H1 (cell line): ENCODE data around the gene NR2F6. TPM values are rescaled to one million over a fixed set of nuclear protein-coding genes. Genes with fewer than 3 reads are reported as not detected.

ENCODE experiments used
- CTCF ChIA-PET: fragments of 300-600 bp; sonication (Branson Sonifier 250); formaldehyde crosslinking; loops from one replicate; lab custom pipeline; 2021; ENCODE audit not compliant: partially characterized antibody; lab: Charles Lee
- POLR2A ChIA-PET: fragments of 300-600 bp; sonication (Branson Sonifier 250); formaldehyde crosslinking; loops from one replicate; lab custom pipeline; 2021; ENCODE audit warnings: inconsistent platforms; ENCODE audit not compliant: partially characterized antibody; lab: Charles Lee
- DNase-seq, 2 experiments: peaks; one replicate each; pipeline versions ENCODE4 v3.0.0 to v3.0.0-alpha.2; 2010 to 2022; ENCODE audit warnings: low spot score in 2 of 2, low read depth in 1 of 2, mixed read lengths in 1 of 2
- FAIRE-seq: peaks from 2 replicates; lab custom pipeline; 2011; peaks lifted over from hg19 to GRCh38; lab: Jason Lieb, UNC
- H2AFZ ChIP-seq: 2 replicates; pipeline ENCODE4 v1.8.1; 2012; ENCODE audit warnings: low read length, inconsistent platforms
- H2AK5ac ChIP-seq: 2 replicates; pipeline ENCODE4 v1.6.1; 2013; ENCODE audit warnings: low read depth, low read length
- H2BK120ac ChIP-seq: replicated peaks from 2 replicates; pipeline ENCODE3; 2013; ENCODE audit warnings: low read depth, low read length, inconsistent platforms
- H2BK12ac ChIP-seq: 2 replicates; pipeline ENCODE4 v1.6.1; 2013; ENCODE audit warnings: low read depth, low read length
- H2BK15ac ChIP-seq: 2 replicates; pipeline ENCODE4 v1.6.1; 2013; ENCODE audit warnings: low read length
- H2BK20ac ChIP-seq: 2 replicates; pipeline ENCODE4 v1.6.1; 2013; ENCODE audit warnings: low read length
- H2BK5ac ChIP-seq: 2 replicates; pipeline ENCODE4 v1.6.1; 2013; ENCODE audit warnings: low read depth, low read length
- H3K14ac ChIP-seq: 2 replicates; pipeline ENCODE4 v1.6.1; 2013; ENCODE audit warnings: inconsistent platforms; ENCODE audit not compliant: insufficient read length
- H3K18ac ChIP-seq: 2 replicates; pipeline ENCODE4 v1.6.1; 2013; ENCODE audit warnings: low read length; ENCODE audit errors: extremely low read depth
- H3K23ac ChIP-seq: 2 replicates; pipeline ENCODE4 v1.6.1; 2013; ENCODE audit warnings: inconsistent platforms; ENCODE audit not compliant: insufficient read length
- H3K23me2 ChIP-seq: 2 replicates; pipeline ENCODE4 v1.6.1; 2013; ENCODE audit warnings: low read depth, low read length
- H3K27ac ChIP-seq: 2 replicates; pipeline ENCODE4 v1.6.1; 2011; ENCODE audit warnings: low read depth, low read length, inconsistent platforms
- H3K27me3 ChIP-seq, 4 experiments: replicated peaks in 1 of 4; 1 replicate in 1 of 4; 2 replicates in 3 of 4; pipeline versions ENCODE4 v1.6.1 to v1.8.1; 2011 to 2013; ENCODE audit warnings: low read length in 3 of 4, mild to moderate bottlenecking in 3 of 4, inconsistent platforms in 2 of 4, mixed read lengths in 2 of 4, moderate library complexity in 1 of 4; ENCODE audit not compliant: control insufficient read depth in 3 of 4, insufficient read depth in 3 of 4; ENCODE audit errors: extremely low read depth in 1 of 4
- H3K36me3 ChIP-seq, 4 experiments: 2 replicates each; pipeline versions ENCODE4 v1.6.1 to v1.8.1; 2011 to 2013; ENCODE audit warnings: mild to moderate bottlenecking in 4 of 4, low read length in 3 of 4, moderate library complexity in 2 of 4, control low read depth in 1 of 4, inconsistent platforms in 1 of 4; ENCODE audit not compliant: insufficient read depth in 4 of 4, control insufficient read depth in 2 of 4
- H3K4ac ChIP-seq: replicated peaks from 2 replicates; pipeline ENCODE3; 2013; ENCODE audit warnings: low read length, low read depth, mixed read lengths, inconsistent platforms; ENCODE audit not compliant: insufficient read length
- H3K4me1 ChIP-seq, 4 experiments: replicated peaks in 1 of 4; 1 replicate in 1 of 4; 2 replicates in 3 of 4; pipeline versions ENCODE4 v1.6.1 to v1.8.1; 2011 to 2013; ENCODE audit warnings: low read length in 3 of 4, inconsistent platforms in 2 of 4, mixed read lengths in 1 of 4; ENCODE audit not compliant: insufficient read depth in 4 of 4, control insufficient read depth in 3 of 4
- H3K4me2 ChIP-seq, 2 experiments: 2 replicates each; pipeline versions ENCODE4 v1.6.1 to v1.8.1; 2011 to 2013; ENCODE audit warnings: low read depth in 2 of 2, low read length in 2 of 2, control low read depth in 1 of 2, inconsistent platforms in 1 of 2, mild to moderate bottlenecking in 1 of 2; ENCODE audit not compliant: insufficient read depth in 1 of 2
- H3K4me3 ChIP-seq, 4 experiments: fragments of 200-600, 300-600 bp in 1 of 4; sonication (generic), shearing (Covaris generic), sonication (Bioruptor Twin) in 1 of 4; 2 replicates each; pipeline versions ENCODE4 v1.5.1 to v1.8.1; 2011 to 2016; ENCODE audit warnings: low read length in 4 of 4, low read depth in 3 of 4, control low read depth in 2 of 4, inconsistent platforms in 2 of 4, mild to moderate bottlenecking in 2 of 4, mixed read lengths in 1 of 4, moderate library complexity in 1 of 4; ENCODE audit not compliant: insufficient read depth in 2 of 4; ENCODE audit errors: extremely low read depth in 1 of 4
- H3K56ac ChIP-seq: replicated peaks from 2 replicates; pipeline ENCODE3; 2013; ENCODE audit warnings: low read depth, mild to moderate bottlenecking, mixed read lengths, low read length, inconsistent platforms; ENCODE audit not compliant: insufficient read length
- H3K79me1 ChIP-seq: 2 replicates; pipeline ENCODE4 v1.6.1; 2013; ENCODE audit warnings: low read depth, low read length, control low read depth
- H3K79me2 ChIP-seq, 2 experiments: 2 replicates each; pipeline versions ENCODE4 v1.6.1 to v1.8.1; 2012 to 2013; ENCODE audit warnings: low read length in 2 of 2, mild to moderate bottlenecking in 2 of 2, inconsistent platforms in 1 of 2; ENCODE audit not compliant: insufficient read depth in 2 of 2, control insufficient read depth in 1 of 2
- H3K9ac ChIP-seq, 4 experiments: replicated peaks in 1 of 4; 1 replicate in 1 of 4; 2 replicates in 3 of 4; pipeline versions ENCODE4 v1.6.1 to v1.8.1; 2011 to 2013; ENCODE audit warnings: low read depth in 3 of 4, low read length in 3 of 4, control low read depth in 2 of 4, mild to moderate bottlenecking in 2 of 4, moderate library complexity in 2 of 4, inconsistent platforms in 1 of 4; ENCODE audit errors: extremely low read depth in 1 of 4
- H3K9me3 ChIP-seq, 2 experiments: 2 replicates each; pipeline versions ENCODE4 v1.6.1 to v1.8.1; 2012 to 2013; ENCODE audit warnings: mild to moderate bottlenecking in 2 of 2, moderate library complexity in 2 of 2, control low read depth in 1 of 2, inconsistent platforms in 1 of 2, low read depth in 1 of 2, low read length in 1 of 2, mixed read lengths in 1 of 2; ENCODE audit not compliant: insufficient read depth in 2 of 2
- H4K20me1 ChIP-seq, 2 experiments: replicated peaks in 1 of 2; 2 replicates each; pipeline versions ENCODE3 to v1.8.1; 2011 to 2013; ENCODE audit warnings: inconsistent platforms in 2 of 2, low read length in 2 of 2, mild to moderate bottlenecking in 1 of 2; ENCODE audit not compliant: insufficient read depth in 2 of 2, control insufficient read depth in 1 of 2
- H4K5ac ChIP-seq: 2 replicates; pipeline ENCODE4 v1.6.1; 2013; ENCODE audit warnings: low read length, low read depth, mixed read lengths, inconsistent platforms; ENCODE audit not compliant: insufficient read length
- H4K8ac ChIP-seq: 2 replicates; pipeline ENCODE4 v1.8.0; 2013; ENCODE audit warnings: mild to moderate bottlenecking, moderate library complexity, low read length, inconsistent platforms; ENCODE audit not compliant: insufficient read depth; ENCODE audit errors: extremely low read depth
- H4K91ac ChIP-seq: replicated peaks from 2 replicates; pipeline ENCODE3; 2013; ENCODE audit warnings: low read length, mixed read lengths, inconsistent platforms; ENCODE audit not compliant: insufficient read length
- CEBPB ChIP-seq: IDR thresholded peaks from 2 replicates; pipeline ENCODE4 v1.6.1; 2012; ENCODE audit warnings: low read depth, low read length
- HDAC2 ChIP-seq, 2 experiments: fragments of 300-600 bp in 1 of 2; sonication (generic) in 1 of 2; IDR thresholded peaks; 2 replicates each; pipeline ENCODE4 v1.6.1; 2011 to 2012; ENCODE audit warnings: low read depth in 2 of 2, low read length in 2 of 2, mild to moderate bottlenecking in 2 of 2, moderate library complexity in 2 of 2, borderline replicate concordance in 1 of 2, inconsistent platforms in 1 of 2
- KDM1A ChIP-seq: fragments of 200-600, 300-600 bp; sonication (generic); IDR thresholded peaks from 2 replicates; pipeline ENCODE4 v1.7.1; 2016; ENCODE audit warnings: mild to moderate bottlenecking, low read length, borderline replicate concordance
- WGBS, 2 experiments: shearing (Covaris generic) in 1 of 2; methylation state at CpG; one replicate each; pipeline versions ENCODE4 v1.1.6 to v1.1.7; 2013 to 2015; ENCODE audit warnings: low lambda C conversion rate in 2 of 2, mixed read lengths in 2 of 2, inconsistent platforms in 1 of 2, low coverage in 1 of 2, missing lambda C conversion rate in 1 of 2; ENCODE audit not compliant: insufficient replicate concordance in 2 of 2, insufficient coverage in 1 of 2, insufficient read length in 1 of 2; ENCODE audit errors: extremely low coverage in 1 of 2, missing lambda C conversion rate in 1 of 2; 5-methylcytosine and 5-hydroxymethylcytosine counted together
- polyA plus RNA-seq, 7 experiments: library from polyadenylated mRNA; depleted of rRNA in 3 of 7; stranded (reverse) in 5 of 7; unstranded in 2 of 7; fragments of >200 nt in 5 of 7; fragments of 200-250 nt in 2 of 7; gene quantifications; 1 replicate in 5 of 7; 2 replicates in 1 of 7; 4 replicates in 1 of 7; pipeline versions ENCODE4 v1.2.1 to v1.2.3, GENCODE V29; 2011 to 2013; ENCODE audit warnings: missing spikeins in 2 of 7, mixed read lengths in 2 of 7
- total RNA-seq: library from RNA; stranded (reverse); fragmentation: NEBNext Ultra II Directional; extraction: Animal tissue kit (Norgen Biotek cat#: 25700); gene quantifications from 2 replicates; pipeline ENCODE4 v1.2.1, GENCODE V29; 2021

The NR2F6 gene
- total and polyA plus RNA-seq, 2 of the 8 experiments (the other 6 are each of a cell fraction or from before 2014, with no cell fraction given) = 99.7 to 114 TPM

GRCh38 chr19:17263712-17264640 lies 18.3 kb upstream of the NR2F6 start:
- Histone ChIP-seq H3K4me2 (peak overlapping the region; percentile 11 to 52; a peak in 1 of 4 replicates), H3K18ac (peak overlapping the region; percentile 84; the same call in 1 of the 2 replicates), H4K5ac (no peak overlapping the region), H2AFZ (no peak overlapping the region), H3K79me2 (peaks cover 3 to 12% of the 10 kb centered on the region in 2 experiments; a peak in 3 of 4 replicates), H3K56ac (no peak overlapping the region), H3K4me3 (0 out of 8 replicates have a peak overlapping the region, but pooled peaks of 1 of the 4 experiments have one; percentile 10), H3K9me3 (peaks cover 11 to 14% of the 10 kb centered on the region in 2 experiments; a peak in 3 of 4 replicates), H2AK5ac (peak overlapping the region; percentile 17; the same call in 1 of the 2 replicates), H3K36me3 (peaks cover 0 to 9% (median 1%) of the 10 kb centered on the region in 4 experiments; a peak in 3 of 8 replicates), H2BK15ac (peak overlapping the region; percentile 74), H4K91ac (peak overlapping the region; percentile 20), H3K79me1 (no peaks in the 10 kb centered on the region; the same call in 1 of the 2 replicates), H3K4me1 (peaks cover 0 to 8% (median 2%) of the 10 kb centered on the region in 4 experiments; a peak in 5 of 7 replicates), H4K20me1 (no peaks in the 10 kb centered on the region), H3K4ac (peak overlapping the region; percentile 28), H3K27ac (peak overlapping the region; percentile 62), H3K23ac (no peak overlapping the region), H3K23me2 (no peaks in the 10 kb centered on the region), H2BK20ac (peak overlapping the region; percentile 43; the same call in 1 of the 2 replicates), H4K8ac (peak overlapping the region; percentile 58), H2BK5ac (peak overlapping the region; percentile 86), H3K27me3 (no peaks in the 10 kb centered on the region), H2BK12ac (peak overlapping the region; percentile 96), H3K9ac (no peak overlapping the region; a peak in 3 of 7 replicates), H3K14ac (no peak overlapping the region), H2BK120ac (peak overlapping the region; percentile 4)
- POLR2A ChIA-PET = interaction anchor here (0.8 to 12.8 kb wide), 16 partner anchors 8 to 49 kb away, joined by 3 to 113 read pairs (median 4); partner anchors contain the start of genes ANKLE1, OCEL1 and USE1
- no peak for DNase-seq
- CTCF ChIA-PET = interaction anchor here (0.6 to 3.3 kb wide), 10 partner anchors 8 to 175 kb away, joined by 3 to 28 read pairs (median 3); partner anchors contain the start of gene ANKLE1
- no peak for FAIRE-seq
- TF ChIP-seq CEBPB = no peak
- peak; percentile 96 for TF ChIP-seq KDM1A
- 0 out of 4 replicates have a peak, but pooled peaks of 1 of the 2 experiments have one; percentile 20 for TF ChIP-seq HDAC2 (IDR thresholded peaks at IDR 0.05; ENCODE audit: borderline replicate concordance in 1 of 2, low read depth in 2 of 2, low read length in 2 of 2)
- 94% methylated on average over 23 of the region's 23 CpGs; no CpG with 5 or more reads in 1 of the 2 experiments for WGBS, 2 experiments
